ENCODE data around the gene CHADL. TPM values are rescaled to one million over a fixed set of nuclear protein-coding genes. Genes with fewer than 3 reads are reported as not detected.
A peak's percentile ranks its signal among the peaks of the same experiment; 100 is the strongest.

CHADL gene
- total and polyA plus RNA-seq, 2 of the 8 experiments (the other 6 are each of a cell fraction or from before 2014, with no cell fraction given) = 0.78 to 1.4 TPM

DNA sequence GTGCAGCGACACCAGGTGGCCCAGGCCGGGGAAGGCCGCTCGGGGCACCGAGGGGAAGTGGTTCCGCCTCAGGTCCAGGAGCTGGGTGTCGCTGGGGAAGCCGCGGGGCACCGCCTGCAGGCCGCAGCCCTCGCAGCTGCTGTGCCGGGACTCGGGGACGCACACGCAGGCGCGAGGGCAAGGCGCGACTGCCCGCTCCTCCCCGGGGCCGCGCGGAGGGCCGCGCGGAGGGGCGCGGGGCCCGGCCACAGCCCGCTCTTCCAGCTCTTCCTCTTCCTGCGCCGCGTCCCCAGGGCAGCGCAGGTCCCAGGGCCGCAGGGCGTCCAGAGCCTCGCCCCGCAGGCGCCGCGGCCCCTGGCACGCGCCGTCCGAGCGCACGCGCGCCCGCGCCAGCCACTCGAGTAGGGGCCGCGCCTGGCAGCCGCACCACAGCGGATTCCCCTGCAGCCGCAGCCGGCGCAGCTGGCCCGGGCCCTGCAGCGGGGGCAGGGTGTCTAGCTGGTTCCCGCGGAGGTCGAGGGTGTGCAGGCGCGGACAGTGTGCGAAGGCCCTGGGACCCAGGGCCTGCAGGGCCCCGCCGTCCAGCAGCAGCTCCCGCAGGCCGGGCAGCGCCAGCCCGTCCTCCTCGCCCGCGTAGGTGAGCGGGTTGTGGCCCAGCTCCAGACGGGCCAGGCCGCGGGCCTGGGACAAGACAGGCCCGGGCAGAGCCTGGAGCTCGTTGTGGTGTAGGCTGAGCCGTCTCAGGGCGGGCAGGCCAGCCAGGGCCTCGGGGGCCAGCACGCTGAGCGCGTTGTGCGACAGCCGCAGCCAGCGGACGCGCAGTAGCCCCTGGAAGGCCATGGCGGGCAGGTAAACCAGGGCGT lies 2.8 kb downstream of the CHADL start:
- 24% methylated on average over 60 of the region's 97 CpGs; no CpG with 5 or more reads in 1 of the 2 experiments for WGBS, 2 experiments (ENCODE audit: extremely low coverage in 1 of 2, insufficient coverage in 1 of 2, insufficient read length in 1 of 2, insufficient replicate concordance in 2 of 2, low coverage in 1 of 2, low lambda C conversion rate in 2 of 2, missing lambda C conversion rate in 1 of 2)
- no peak overlapping the region for H2AK5ac ChIP-seq (ENCODE audit: low read depth, low read length)
- no peak overlapping the region for H3K23ac ChIP-seq (ENCODE audit: insufficient read length)
- H3K23me2 ChIP-seq (ENCODE audit: low read depth, low read length) = peaks cover 2% of the 10 kb centered on the region; the same call in 1 of the 2 replicates
- H2BK20ac ChIP-seq (ENCODE audit: low read length) = no peak overlapping the region
- H3K4me3 ChIP-seq (ENCODE audit: extremely low read depth in 1 of 4, insufficient read depth in 2 of 4, low read depth in 3 of 4, low read length in 4 of 4) = peak overlapping the region; percentile 2 to 53 (median 28); a peak in 7 of 8 replicates
- H4K8ac ChIP-seq (ENCODE audit: extremely low read depth, insufficient read depth, low read length) = peak overlapping the region; percentile 98
- POLR2A ChIA-PET (ENCODE audit: partially characterized antibody) = interaction anchor here (0.6 to 3.8 kb wide), 22 partner anchors 9 to 315 kb away, joined by 3 to 25 read pairs (median 4); partner anchors contain the start of gene ZC3H7B
- peak overlapping the region; percentile 78; the same call in 1 of the 2 replicates for H2BK5ac ChIP-seq (ENCODE audit: low read depth, low read length)
- peak overlapping the region; percentile 37; the same call in 1 of the 2 replicates for H3K27ac ChIP-seq (ENCODE audit: low read depth, low read length)
- peak overlapping the region; percentile 83 for H3K18ac ChIP-seq (ENCODE audit: extremely low read depth, low read length)
- FAIRE-seq = no peak
- H3K4me1 ChIP-seq (replicated peaks in 1 of 4; ENCODE audit: control insufficient read depth in 3 of 4, insufficient read depth in 4 of 4, low read length in 3 of 4) = peaks cover 4 to 17% (median 11%) of the 10 kb centered on the region in 4 experiments; a peak in 6 of 7 replicates
- no peak overlapping the region for H3K14ac ChIP-seq (ENCODE audit: insufficient read length)
- peak overlapping the region; percentile 44 for H3K56ac ChIP-seq (replicated peaks; ENCODE audit: insufficient read length, low read depth, low read length)
- peak overlapping the region; percentile 68 for H4K5ac ChIP-seq (ENCODE audit: insufficient read length, low read depth, low read length)
- H3K27me3 ChIP-seq (replicated peaks in 1 of 4; ENCODE audit: control insufficient read depth in 3 of 4, extremely low read depth in 1 of 4, insufficient read depth in 3 of 4, low read length in 3 of 4) = peaks cover 0 to 4% (median 0%) of the 10 kb centered on the region in 4 experiments; a peak in 3 of 7 replicates
- H4K20me1 ChIP-seq (replicated peaks in 1 of 2; ENCODE audit: control insufficient read depth in 1 of 2, insufficient read depth in 2 of 2, low read length in 2 of 2) = no peaks in the 10 kb centered on the region
- peak overlapping the region in 3 of 4 experiments; percentile 38 to 68 (median 48); a peak in 3 of 7 replicates for H3K9ac ChIP-seq (replicated peaks in 1 of 4; ENCODE audit: extremely low read depth in 1 of 4, low read depth in 3 of 4, low read length in 3 of 4)
- H3K36me3 ChIP-seq (ENCODE audit: control insufficient read depth in 2 of 4, insufficient read depth in 4 of 4, low read length in 3 of 4) = no peaks in the 10 kb centered on the region
- no peaks in the 10 kb centered on the region for H3K79me2 ChIP-seq (ENCODE audit: control insufficient read depth in 1 of 2, insufficient read depth in 2 of 2, low read length in 2 of 2)
- peak overlapping the region; percentile 71; the same call in 1 of the 2 replicates for H2AFZ ChIP-seq (ENCODE audit: low read length)
- peak overlapping the region; percentile 61; the same call in 1 of the 2 replicates for H2BK15ac ChIP-seq (ENCODE audit: low read length)
- peak overlapping the region; percentile 53 for H2BK120ac ChIP-seq (replicated peaks; ENCODE audit: low read depth, low read length)
- peak overlapping the region; percentile 77; the same call in 1 of the 2 replicates for H2BK12ac ChIP-seq (ENCODE audit: low read depth, low read length)
- CTCF ChIA-PET (ENCODE audit: partially characterized antibody) = interaction anchor here (0.5 to 2.6 kb wide), 27 partner anchors 9 to 322 kb away, joined by 3 to 23 read pairs (median 5); partner anchors contain the start of gene RBX1
- H3K79me1 ChIP-seq (ENCODE audit: low read depth, low read length) = no peaks in the 10 kb centered on the region
- peak overlapping the region; percentile 93 for H4K91ac ChIP-seq (replicated peaks; ENCODE audit: insufficient read length, low read length)
- peak overlapping the region; percentile 39 to 69; a peak in 3 of 4 replicates for H3K4me2 ChIP-seq (ENCODE audit: insufficient read depth in 1 of 2, low read depth in 2 of 2, low read length in 2 of 2)
- DNase-seq (ENCODE audit: low read depth in 1 of 2, low spot score in 2 of 2) = peak in 1 of 2 experiments; percentile 80
- H3K9me3 ChIP-seq (ENCODE audit: insufficient read depth in 2 of 2, low read depth in 1 of 2, low read length in 1 of 2) = no peaks in the 10 kb centered on the region
- peak overlapping the region; percentile 90 for H3K4ac ChIP-seq (replicated peaks; ENCODE audit: insufficient read length, low read depth, low read length)
- TF ChIP-seq POLR2A (IDR thresholded peaks at IDR 0.05; ENCODE audit: control extremely low read depth in 1 of 2, low read depth in 2 of 2, low read length in 2 of 2) = peak in 1 of 2 experiments; percentile 49; a peak in 1 of 3 replicates
- peak; percentile 40; the same call in 1 of the 2 replicates for TF ChIP-seq EGR1 (IDR thresholded peaks at IDR 0.05; ENCODE audit: borderline replicate concordance, low read depth, low read length)
- TF ChIP-seq SUZ12 (IDR thresholded peaks at IDR 0.05; ENCODE audit: low read length) = no peak
- TF ChIP-seq KDM1A (IDR thresholded peaks at IDR 0.05; ENCODE audit: borderline replicate concordance, low read length) = no peak
- TF ChIP-seq, protein P1, sequence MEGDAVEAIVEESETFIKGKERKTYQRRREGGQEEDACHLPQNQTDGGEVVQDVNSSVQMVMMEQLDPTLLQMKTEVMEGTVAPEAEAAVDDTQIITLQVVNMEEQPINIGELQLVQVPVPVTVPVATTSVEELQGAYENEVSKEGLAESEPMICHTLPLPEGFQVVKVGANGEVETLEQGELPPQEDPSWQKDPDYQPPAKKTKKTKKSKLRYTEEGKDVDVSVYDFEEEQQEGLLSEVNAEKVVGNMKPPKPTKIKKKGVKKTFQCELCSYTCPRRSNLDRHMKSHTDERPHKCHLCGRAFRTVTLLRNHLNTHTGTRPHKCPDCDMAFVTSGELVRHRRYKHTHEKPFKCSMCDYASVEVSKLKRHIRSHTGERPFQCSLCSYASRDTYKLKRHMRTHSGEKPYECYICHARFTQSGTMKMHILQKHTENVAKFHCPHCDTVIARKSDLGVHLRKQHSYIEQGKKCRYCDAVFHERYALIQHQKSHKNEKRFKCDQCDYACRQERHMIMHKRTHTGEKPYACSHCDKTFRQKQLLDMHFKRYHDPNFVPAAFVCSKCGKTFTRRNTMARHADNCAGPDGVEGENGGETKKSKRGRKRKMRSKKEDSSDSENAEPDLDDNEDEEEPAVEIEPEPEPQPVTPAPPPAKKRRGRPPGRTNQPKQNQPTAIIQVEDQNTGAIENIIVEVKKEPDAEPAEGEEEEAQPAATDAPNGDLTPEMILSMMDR (IDR thresholded peaks at IDR 0.05; ENCODE audit: control extremely low read depth in 1 of 3, insufficient read depth in 1 of 3, low read depth in 1 of 3, low read length in 3 of 3) = peak; percentile 76 to 85 (median 83)
